Activated CD4-positive, alpha-beta T cell treated with anti-CD3 and anti-CD28 coated beads, Interleukin-2, amount 50 U/mL, for 24 hours (primary cell): ENCODE results near the gene BRD3OS.

Source experiments
- DNase-seq, 2 donors: peaks; one replicate each; pipeline ENCODE4 v3.0.0-alpha.2; 2020; ENCODE audit warnings: low read depth in 1 of 2, low spot score in 1 of 2

Gene BRD3OS

GRCh38 chr9:134049772-134050588, 24.7 kb downstream of the BRD3OS start:
- DNase-seq, result no peak

GRCh38 chr9:134050726-134051125, 25.4 kb downstream of the BRD3OS start:
- DNase-seq, result no peak

- DNase-seq, result no peak
These were observed 26.0 kb downstream of the BRD3OS start for GRCh38 chr9:134051319-134051718.

- no peak for DNase-seq
These were observed 27.2 kb downstream of the BRD3OS start for GRCh38 chr9:134052491-134052890.

GRCh38 chr9:134052941-134053340, 27.7 kb downstream of the BRD3OS start:
- no peak for DNase-seq

GRCh38 chr9:134053401-134053871, 28.2 kb downstream of the BRD3OS start:
- no peak for DNase-seq

- no peak for DNase-seq
These were observed 28.9 kb downstream of the BRD3OS start for GRCh38 chr9:134053941-134054761.

- DNase-seq, result no peak
These were observed 29.9 kb downstream of the BRD3OS start for GRCh38 chr9:134054891-134055811.

- no peak for DNase-seq
These were observed 30.7 kb downstream of the BRD3OS start for GRCh38 chr9:134055981-134056461.

GRCh38 chr9:134056483-134057306, 31.4 kb downstream of the BRD3OS start:
- DNase-seq, result no peak

- DNase-seq, result no peak
These were observed 32.0 kb downstream of the BRD3OS start for GRCh38 chr9:134057307-134057657.

- no peak for DNase-seq
These were observed 32.7 kb downstream of the BRD3OS start for GRCh38 chr9:134057751-134058701.

GRCh38 chr9:134058716-134059115, 33.4 kb downstream of the BRD3OS start:
- no peak for DNase-seq

GRCh38 chr9:134059188-134059641, 33.9 kb downstream of the BRD3OS start:
- DNase-seq, result no peak

GRCh38 chr9:134059661-134060395, 34.5 kb downstream of the BRD3OS start:
- DNase-seq, result peak in 1 of 2 donors; percentile 2

GRCh38 chr9:134060546-134060945, 35.3 kb downstream of the BRD3OS start:
- DNase-seq, result no peak

GRCh38 chr9:134061019-134061687, 35.9 kb downstream of the BRD3OS start:
- no peak for DNase-seq
